ENCODE results near the gene ITFG2. TPM values are rescaled to one million over a fixed set of nuclear protein-coding genes. Genes with fewer than 3 reads are reported as not detected.

The ITFG2 gene
- total and polyA plus RNA-seq, 10 of the 15 experiments (the other 5 are each of a cell fraction or from before 2014, with no cell fraction given), result 21.2 to 39.5 (median 25.9) TPM

GRCh38 chr12:2764398-2764797 is 48.1 kb upstream of the ITFG2 start:
- RAD21 ChIA-PET (ENCODE audit: unreplicated experiment), result no interaction called here
- ATAC-seq (no peak), FAIRE-seq (no peak), DNase-seq (ENCODE audit: low read depth, low spot score) (no peak)
- Histone ChIP-seq H3K27me3 (replicated peaks in 1 of 2; ENCODE audit: control insufficient read depth in 2 of 2, insufficient read depth in 2 of 2, low read length in 1 of 2) (no peaks in the 10 kb centered on the region; a peak in 3 of 4 replicates), H3K79me2 (ENCODE audit: control insufficient read depth, insufficient read depth, low read length) (no peaks in the 10 kb centered on the region), H3K9ac (ENCODE audit: control insufficient read depth, insufficient read depth, low read length) (no peak overlapping the region), H4K20me1 (ENCODE audit: control insufficient read depth, insufficient read depth) (no peaks in the 10 kb centered on the region; the same call in 1 of the 2 replicates), H3K4me2 (ENCODE audit: control insufficient read depth, insufficient read depth) (no peak overlapping the region), H3K4me3 (no peak overlapping the region), H3K9me3 (replicated peaks; ENCODE audit: control insufficient read depth, insufficient read depth, low read length) (no peaks in the 10 kb centered on the region), H3K4me1 (ENCODE audit: control insufficient read depth, insufficient read depth, low read length) (no peaks in the 10 kb centered on the region), H2AFZ (ENCODE audit: control insufficient read depth, low read depth, low read length) (no peak overlapping the region), H3K27ac (ENCODE audit: control insufficient read depth, insufficient read depth) (no peak overlapping the region), H3K36me3 (ENCODE audit: control insufficient read depth in 2 of 2, insufficient read depth in 2 of 2, low read length in 1 of 2) (no peaks in the 10 kb centered on the region)
- TF ChIP-seq RCOR1 (conservative IDR thresholded peaks at IDR 0.05; ENCODE audit: low read depth, low read length), result no peak
- no peak for TF ChIP-seq ZNF622 (IDR thresholded peaks at IDR 0.05)
- no peak for TF ChIP-seq SUPT20H (IDR thresholded peaks at IDR 0.05; ENCODE audit: borderline replicate concordance, control insufficient read depth, low read depth, low read length)
- no peak for TF ChIP-seq PAX8 (IDR thresholded peaks at IDR 0.05)
- TF ChIP-seq EZH2 (IDR thresholded peaks at IDR 0.05; ENCODE audit: borderline replicate concordance, control insufficient read depth, low read depth, low read length), result no peak
- TF ChIP-seq STAT1 (conservative IDR thresholded peaks at IDR 0.05), result no peak
- TF ChIP-seq SP1 (IDR thresholded peaks at IDR 0.05; ENCODE audit: low read depth, low read length), result no peak
- TF ChIP-seq SUZ12 (IDR thresholded peaks at IDR 0.05; ENCODE audit: unreplicated experiment), result no peak
- TF ChIP-seq NR2F1 (conservative IDR thresholded peaks at IDR 0.05), result no peak
- TF ChIP-seq HSF1 (IDR thresholded peaks at IDR 0.05; ENCODE audit: low read depth, low read length), result no peak
- no peak for TF ChIP-seq KDM1A (IDR thresholded peaks at IDR 0.05; ENCODE audit: borderline replicate concordance)
- no peak for TF ChIP-seq NFYA (IDR thresholded peaks at IDR 0.05; ENCODE audit: borderline replicate concordance, low read depth, low read length)
- no peak for TF ChIP-seq CBFB (IDR thresholded peaks at IDR 0.05; ENCODE audit: low read depth)
- no peak for TF ChIP-seq ZNF274 (IDR thresholded peaks at IDR 0.05; ENCODE audit: insufficient read depth, insufficient read length)
- TF ChIP-seq NBN (IDR thresholded peaks at IDR 0.05), result no peak
- no peak for TF ChIP-seq NR2C2 (IDR thresholded peaks at IDR 0.05; ENCODE audit: borderline replicate concordance, control insufficient read depth, insufficient read length, low read depth)
- TF ChIP-seq RAD21 (IDR thresholded peaks at IDR 0.05; ENCODE audit: insufficient read depth, low read depth, low read length), result no peak
- no peak for TF ChIP-seq CREM (IDR thresholded peaks at IDR 0.05; ENCODE audit: low read depth)
- TF ChIP-seq ATF7 (IDR thresholded peaks at IDR 0.05; ENCODE audit: low read depth), result no peak
- no peak for TF ChIP-seq PRDM15 (CRISPR knock-in tag; IDR thresholded peaks at IDR 0.05)
- POLR2A ChIA-PET, result no interaction called here
- intact Hi-C loops (cut with micrococcal nuclease; ENCODE audit: unreplicated experiment), result no loop called here
- CTCF ChIA-PET, result no interaction called here
- SMC1A ChIA-PET (ENCODE audit: uncharacterized antibody, unreplicated experiment), result no interaction called here
- no TSS peak for BruUV-seq (replicated peaks)
- in situ Hi-C loops (cut with MboI), result no loop called here

Data from GM12878 (cell line).